Mesodermal cell (in vitro differentiated cells): ENCODE measurements around the gene FAM72B. TPM values are rescaled to one million over a fixed set of nuclear protein-coding genes. Genes with fewer than 3 reads are reported as not detected.
A peak's percentile ranks its signal among the peaks of the same experiment; 100 is the strongest.
"Not testable (repeated sequence)": the region's sequence is repeated elsewhere in the genome, so short reads cannot be mapped to it uniquely, and the experiment has no call there.

Source experiments
- H3K27ac ChIP-seq: 2 replicates; pipeline ENCODE4 v1.7.0; 2013; ENCODE audit warnings: mild to moderate bottlenecking, low read depth, low read length, moderate library complexity; ENCODE audit not compliant: severe bottlenecking
- H3K36me3 ChIP-seq: 2 replicates; pipeline ENCODE4 v1.7.1; 2013; ENCODE audit warnings: mild to moderate bottlenecking, low read length, moderate library complexity; ENCODE audit not compliant: control insufficient read depth, insufficient read depth
- H3K4me1 ChIP-seq: one replicate; pipeline ENCODE4 v1.7.1; 2013; ENCODE audit warnings: mild to moderate bottlenecking, low read length; ENCODE audit not compliant: insufficient read depth, control insufficient read depth, poor library complexity, severe bottlenecking
- H3K4me3 ChIP-seq: 2 replicates; pipeline ENCODE4 v1.7.0; 2013; ENCODE audit warnings: low read length, control low read depth, mild to moderate bottlenecking; ENCODE audit not compliant: insufficient read depth, poor library complexity, severe bottlenecking; ENCODE audit errors: extremely low read depth
- H3K9me3 ChIP-seq: 2 replicates; pipeline ENCODE4 v1.7.1; 2013; ENCODE audit warnings: mild to moderate bottlenecking, low read length, moderate library complexity; ENCODE audit not compliant: control insufficient read depth
- WGBS, 2 experiments: methylation state at CpG; one replicate each; pipeline ENCODE4 v1.1.5; 2013; ENCODE audit warnings: missing lambda C conversion rate in 2 of 2; ENCODE audit not compliant: insufficient coverage in 2 of 2; 5-methylcytosine and 5-hydroxymethylcytosine counted together
- polyA plus RNA-seq, 2 experiments: library from polyadenylated mRNA; stranded (reverse); fragments of 50-300 nt; gene quantifications; one replicate each; pipeline ENCODE4 v1.2.3, GENCODE V29; 2013

The FAM72B gene
- polyA plus RNA-seq (2013, experiment 1 of 2), result 12.1 TPM
- 14.6 TPM for polyA plus RNA-seq (2013, experiment 2 of 2)

DNA sequence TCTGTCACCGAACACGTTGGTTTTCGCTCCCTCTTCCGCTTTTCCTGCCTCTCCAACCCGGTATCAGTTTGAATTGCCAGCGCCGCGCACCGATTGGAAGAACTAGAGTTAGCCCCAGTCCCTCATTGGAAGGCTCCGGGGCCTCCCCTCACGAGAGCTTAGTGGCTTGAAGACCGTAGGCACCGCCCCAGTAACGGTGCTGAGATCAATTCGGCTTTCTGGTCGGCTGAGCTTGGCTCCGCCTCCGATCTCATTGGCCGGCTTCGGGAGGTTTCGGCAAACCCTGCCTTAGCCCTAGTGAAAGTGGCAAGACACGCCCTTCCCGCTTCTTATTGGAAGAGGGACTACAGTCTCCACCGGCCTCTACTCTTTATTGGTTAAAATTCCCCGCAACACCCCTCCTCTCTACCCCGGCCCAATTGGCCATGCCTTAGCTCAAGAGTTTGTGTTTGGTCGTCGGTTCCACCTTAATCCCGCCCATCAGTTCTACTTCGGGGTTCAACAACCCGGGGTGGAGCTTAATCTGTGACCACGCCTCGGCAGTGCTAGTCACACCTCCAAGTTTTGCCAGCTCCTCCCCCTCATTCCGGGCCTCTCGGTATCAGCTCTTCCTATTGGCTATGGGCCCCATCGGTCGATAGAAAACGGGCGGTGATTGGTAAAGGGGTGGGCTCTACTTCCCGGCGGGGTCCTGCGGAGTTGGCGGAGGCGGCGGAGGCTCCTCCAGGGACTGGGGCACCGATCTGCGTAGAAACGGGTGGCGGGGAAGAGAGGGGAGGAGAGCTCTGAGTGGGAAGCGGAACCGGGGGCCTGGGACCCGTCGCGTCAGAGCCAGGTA is at the start of gene FAM72B, which contains the start of gene SRGAP2C:
TSS of gene FAM72B (minus strand) at position 51 of the 838 bp plus-strand sequence. CDS start 851 bp downstream, outside the sequence.
TSS of gene SRGAP2C (plus strand) at position 686 of the 838 bp plus-strand sequence. CDS start 2,472 bp downstream, outside the sequence.
- not testable (repeated sequence) for H3K4me1 ChIP-seq, H3K36me3 ChIP-seq, H3K9me3 ChIP-seq, H3K27ac ChIP-seq
- H3K4me3 ChIP-seq, result peak within 1 kb of the TSS; percentile 33
- WGBS, 2 experiments, result 0% methylated on average over 10 to 12 of the region's 54 CpGs

DNA sequence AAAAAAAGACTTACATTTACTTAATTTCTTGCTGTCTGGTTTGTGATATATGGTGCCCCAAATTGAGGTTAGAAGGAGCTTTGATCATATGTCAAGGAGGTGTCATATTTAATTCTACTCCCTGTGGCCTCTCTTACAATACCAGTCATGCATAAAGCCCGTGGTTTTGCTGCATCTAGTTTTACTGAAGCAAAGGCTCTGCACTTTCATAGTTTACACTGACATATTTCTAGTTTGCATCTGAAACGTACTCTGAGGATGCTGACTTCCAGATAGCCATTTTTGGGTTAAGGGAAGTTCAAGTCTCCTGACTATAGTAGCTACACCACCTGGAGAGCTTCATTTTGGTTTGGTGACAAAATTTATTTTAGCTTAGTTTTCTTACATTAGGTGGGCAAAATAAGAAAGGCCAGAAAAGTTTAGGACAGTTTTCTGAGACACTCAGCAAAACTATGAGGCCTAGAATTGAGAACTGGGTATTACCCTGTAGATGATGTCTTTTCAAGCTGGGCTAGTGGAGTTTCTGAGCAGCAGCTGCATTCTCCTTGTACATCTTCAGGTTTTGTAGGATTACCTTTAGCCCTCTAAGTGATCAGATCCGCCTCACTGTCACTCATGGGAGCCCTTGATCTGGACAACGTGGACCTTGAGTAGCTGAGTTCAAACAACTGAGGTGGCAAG is 48.4 kb upstream of the FAM72B start:
- H3K9me3 ChIP-seq, H3K36me3 ChIP-seq, H3K4me1 ChIP-seq, H3K27ac ChIP-seq, H3K4me3 ChIP-seq: not testable (repeated sequence)
- WGBS, 2 experiments, result no CpG with 5 or more reads among the region's 4 CpGs

DNA sequence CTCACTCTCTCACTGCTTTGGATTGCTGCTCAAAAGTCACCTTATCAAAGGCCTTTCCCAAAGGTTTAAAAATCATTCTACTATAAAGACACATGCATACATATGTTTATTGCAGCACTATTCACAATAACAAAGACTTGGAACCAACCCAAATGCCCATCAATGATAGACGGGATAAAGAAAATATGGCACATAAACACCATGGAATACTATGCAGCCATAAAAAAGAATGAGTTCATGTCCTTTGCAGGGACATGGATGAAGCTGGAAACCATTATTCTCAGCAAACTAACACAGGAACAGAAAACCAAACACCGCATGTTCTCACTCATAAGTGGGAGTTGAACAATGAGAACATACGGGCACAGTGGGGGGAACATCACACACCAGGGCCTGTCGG is 46.5 kb upstream of the FAM72B start:
- H3K4me1 ChIP-seq, H3K27ac ChIP-seq, H3K4me3 ChIP-seq, H3K9me3 ChIP-seq, H3K36me3 ChIP-seq: not testable (repeated sequence)
- WGBS, 2 experiments, result no CpG with 5 or more reads among the region's 4 CpGs

DNA sequence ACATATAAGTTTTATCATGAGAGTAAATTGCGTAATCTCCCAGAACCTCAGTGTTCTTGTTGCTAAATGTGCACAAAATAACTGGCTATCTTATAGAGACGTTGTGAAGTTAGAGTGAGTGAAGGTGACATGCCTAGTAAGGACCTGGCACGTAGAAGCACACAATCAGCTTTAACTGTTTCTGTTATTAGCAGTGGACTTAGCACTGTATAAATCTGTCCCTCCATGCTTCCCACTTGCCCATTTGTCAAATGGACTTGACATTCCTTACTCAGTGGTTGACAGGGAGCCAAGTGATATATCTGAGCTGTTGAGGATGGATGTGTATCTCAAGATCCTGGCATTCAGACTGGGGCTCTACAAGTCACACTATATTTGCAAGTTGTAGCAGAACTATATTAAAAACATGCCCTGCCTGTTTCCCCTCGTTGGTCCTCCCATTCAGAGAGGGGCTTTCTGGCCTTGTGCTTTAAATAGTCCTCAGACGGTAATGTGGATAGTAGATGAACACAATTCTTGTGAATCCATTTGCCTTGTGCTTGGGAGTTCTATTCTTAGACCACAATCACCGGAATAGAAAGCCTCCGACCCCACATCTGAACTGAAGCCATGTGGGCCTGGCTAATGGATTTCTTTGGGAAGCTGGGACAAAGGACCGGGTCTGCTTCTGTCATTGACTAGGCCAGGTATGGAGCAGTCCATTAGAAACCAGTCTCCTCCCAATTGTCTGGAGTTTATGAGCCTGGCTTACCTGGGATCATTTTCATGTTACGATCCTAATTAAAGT is 43.6 kb upstream of the FAM72B start:
- WGBS, 2 experiments, result no CpG with 5 or more reads among the region's 9 CpGs
- not testable (repeated sequence) for H3K4me1 ChIP-seq, H3K36me3 ChIP-seq

DNA sequence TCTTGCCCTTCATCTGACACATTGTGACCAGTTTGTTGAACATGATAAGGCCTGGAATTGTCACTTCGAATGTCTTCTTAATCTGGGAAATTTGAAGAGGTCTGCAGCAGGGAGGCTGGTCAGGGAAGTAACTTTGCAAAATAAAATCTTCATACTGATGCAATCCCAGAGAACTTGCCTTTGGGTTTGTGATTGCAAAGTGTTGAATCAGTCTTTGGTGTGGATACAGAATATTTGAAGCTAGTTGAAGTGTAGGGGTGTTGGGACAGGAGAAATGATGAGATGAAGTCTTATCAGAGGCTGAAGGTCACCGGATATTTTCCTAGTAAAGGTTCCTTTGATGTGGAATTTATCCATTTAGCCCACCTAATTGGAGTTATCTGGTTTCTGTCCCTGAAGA is 42.8 kb upstream of the FAM72B start:
- H3K27ac ChIP-seq, H3K4me3 ChIP-seq, H3K36me3 ChIP-seq, H3K9me3 ChIP-seq, H3K4me1 ChIP-seq: not testable (repeated sequence)
- whole genome bisulfite sequencing, 2 experiments, result no CpG with 5 or more reads among the region's 2 CpGs

More for the DNA sequence above, 43.6 kb upstream of the FAM72B start:
- not testable (repeated sequence) for H3K9me3 ChIP-seq, H3K4me3 ChIP-seq, H3K27ac ChIP-seq

DNA sequence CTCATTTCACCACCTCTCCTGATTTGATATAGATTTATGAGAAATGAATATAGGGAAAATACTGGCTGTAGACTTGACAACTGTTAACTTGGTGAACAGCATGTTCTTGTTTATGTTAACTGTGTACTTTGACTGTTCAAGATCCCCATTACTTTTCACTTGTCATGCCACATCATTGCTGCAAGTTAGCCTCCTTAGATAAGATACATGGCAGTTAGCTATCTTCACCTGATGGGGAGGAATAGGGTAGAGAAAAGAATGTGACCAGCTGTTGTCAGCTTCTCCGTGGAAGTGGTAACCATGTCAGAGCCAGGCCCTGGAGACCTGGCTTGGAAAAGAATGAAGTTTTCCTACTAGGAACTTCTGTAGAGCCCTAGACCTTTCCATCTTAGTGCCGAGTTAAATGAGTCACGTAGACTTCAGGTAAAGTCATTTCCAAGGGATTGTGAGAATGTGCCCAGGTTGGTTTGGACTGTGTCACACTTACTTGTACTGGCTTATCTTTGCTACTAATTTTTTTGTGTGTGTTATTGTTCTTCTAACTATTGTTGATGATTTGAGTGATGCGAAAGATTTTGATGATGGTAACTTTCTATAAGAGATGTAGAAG is 42.3 kb upstream of the FAM72B start:
- H3K4me1 ChIP-seq, H3K9me3 ChIP-seq, H3K4me3 ChIP-seq, H3K27ac ChIP-seq, H3K36me3 ChIP-seq: not testable (repeated sequence)
- no CpG with 5 or more reads among the region's 4 CpGs for WGBS, 2 experiments

DNA sequence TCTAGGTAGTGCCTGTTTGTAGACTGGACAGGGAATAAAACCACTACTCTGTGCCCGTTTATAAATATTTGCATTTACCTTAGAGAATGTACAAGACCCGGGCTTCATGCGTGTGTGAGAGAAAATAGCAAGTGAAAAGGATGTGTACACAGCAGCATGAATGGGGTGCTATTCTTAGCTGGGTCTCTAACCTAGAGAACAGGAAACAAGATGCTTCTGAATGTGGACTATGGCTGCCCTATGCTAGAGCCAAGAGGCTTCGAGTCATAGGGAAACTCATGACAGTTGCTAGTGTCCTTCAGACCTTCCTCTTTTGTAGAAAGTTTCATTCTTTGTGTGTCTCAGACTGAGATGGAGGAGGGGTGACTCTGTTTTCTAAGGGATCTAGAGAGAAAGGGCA is 40.6 kb upstream of the FAM72B start:
- not testable (repeated sequence) for H3K27ac ChIP-seq, H3K4me3 ChIP-seq, H3K36me3 ChIP-seq, H3K4me1 ChIP-seq, H3K9me3 ChIP-seq
- WGBS, 2 experiments, result no CpG with 5 or more reads among the region's 4 CpGs

DNA sequence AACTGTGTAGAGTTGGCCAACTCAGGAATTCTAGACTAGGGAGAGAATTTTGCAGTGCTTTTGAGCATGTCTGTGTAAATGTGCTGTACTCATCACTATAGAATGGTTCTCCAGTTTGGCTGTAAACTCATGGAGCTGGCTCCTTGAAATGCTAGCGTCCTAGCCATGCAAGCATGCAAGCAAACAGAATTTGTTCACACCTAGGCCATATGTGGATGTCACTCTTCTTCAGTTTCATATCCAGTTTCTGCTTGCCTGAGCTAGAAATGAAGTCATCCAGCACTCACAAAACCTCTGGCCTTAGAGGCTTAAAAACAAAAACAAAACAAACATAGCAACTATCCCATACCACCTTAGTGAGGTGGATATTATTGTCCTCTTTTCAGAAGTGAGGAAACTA is 37.6 kb upstream of the FAM72B start:
- WGBS, 2 experiments, result 100% methylated on average over 1 of the region's 1 CpG; no CpG with 5 or more reads in 1 of the 2 experiments
- H3K9me3 ChIP-seq, H3K36me3 ChIP-seq, H3K27ac ChIP-seq, H3K4me1 ChIP-seq, H3K4me3 ChIP-seq: not testable (repeated sequence)

DNA sequence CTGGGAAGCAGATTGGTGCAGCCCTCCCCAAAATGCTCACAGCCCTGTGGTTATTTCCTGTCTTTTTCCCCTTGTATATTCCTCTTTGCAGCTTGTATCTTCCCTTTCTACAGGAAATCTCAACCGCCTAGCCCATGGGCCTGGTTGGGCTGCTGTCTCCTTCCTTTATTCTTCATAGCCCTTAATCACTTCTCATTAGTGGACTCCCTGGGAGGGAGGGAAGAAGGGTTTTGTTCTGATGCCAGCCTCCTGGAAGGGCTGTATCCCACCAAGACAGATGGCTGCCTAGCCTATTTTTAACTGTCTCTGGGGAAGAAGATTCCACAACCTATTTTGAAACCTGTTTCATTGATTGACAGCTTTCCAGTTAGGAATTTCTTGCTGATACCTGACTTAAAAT is 32.5 kb upstream of the FAM72B start:
- WGBS, 2 experiments, result no CpG with 5 or more reads among the region's 1 CpG
- H3K4me3 ChIP-seq, H3K27ac ChIP-seq, H3K36me3 ChIP-seq, H3K9me3 ChIP-seq, H3K4me1 ChIP-seq: not testable (repeated sequence)

DNA sequence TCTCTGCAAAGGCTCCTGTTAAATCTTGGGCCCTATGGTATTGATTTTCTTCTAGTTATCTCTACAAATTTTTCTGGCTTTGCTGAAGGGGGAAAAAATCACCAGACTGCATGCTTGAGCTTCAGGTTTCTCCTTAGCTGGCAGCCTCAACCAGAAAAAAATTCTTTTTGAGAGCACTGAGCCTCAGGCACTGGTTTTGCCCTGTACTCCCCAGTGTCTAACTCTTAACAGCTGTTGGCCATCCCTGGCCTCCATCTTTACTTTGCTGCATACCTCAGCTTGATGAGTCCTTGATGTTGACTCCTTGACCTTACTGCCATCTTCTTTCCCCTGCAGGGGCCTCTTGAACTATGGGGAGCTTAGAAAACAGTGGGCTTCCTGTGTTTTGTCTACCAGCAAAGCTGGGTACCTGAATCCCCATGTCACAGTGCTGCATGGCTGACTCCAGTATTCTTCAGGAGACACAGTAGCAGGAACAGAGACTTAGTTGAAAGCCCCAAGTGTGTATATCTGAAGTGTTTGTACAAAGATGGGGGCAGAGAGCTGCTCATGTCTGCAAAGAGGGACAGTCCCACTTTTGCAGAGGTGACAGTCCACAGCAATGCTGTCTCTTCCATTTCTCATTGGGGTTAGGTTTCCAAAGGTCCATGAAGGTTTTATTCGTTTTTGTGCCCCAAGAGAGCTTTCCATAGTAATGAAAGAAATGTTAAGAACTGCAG is 31.7 kb upstream of the FAM72B start:
- H3K36me3 ChIP-seq, H3K27ac ChIP-seq, H3K4me1 ChIP-seq, H3K4me3 ChIP-seq, H3K9me3 ChIP-seq: not testable (repeated sequence)
- WGBS, 2 experiments, result no CpG with 5 or more reads among the region's 1 CpG
